Neuron (in vitro differentiated cells): ENCODE data around the gene MTCL3.
A peak's percentile ranks its signal among the peaks of the same experiment; 100 is the strongest.

Experiments
- H2AFZ ChIP-seq: one replicate; pipeline ENCODE4 v1.6.1; 2013; ENCODE audit warnings: low read depth, mild to moderate bottlenecking, inconsistent platforms, low read length, moderate library complexity
- H3K27me3 ChIP-seq: one replicate; pipeline ENCODE4 v1.6.1; 2013; ENCODE audit warnings: low read length; ENCODE audit not compliant: insufficient read depth
- H3K36me3 ChIP-seq: one replicate; pipeline ENCODE4 v1.6.1; 2013; ENCODE audit warnings: low read length; ENCODE audit not compliant: insufficient read depth
- H3K4me1 ChIP-seq: one replicate; pipeline ENCODE4 v1.6.1; 2013; ENCODE audit warnings: low read length; ENCODE audit not compliant: insufficient read depth
- H3K4me3 ChIP-seq: 2 replicates; pipeline ENCODE4 v1.5.1; 2013; ENCODE audit warnings: mild to moderate bottlenecking, low read length, moderate library complexity
- H3K9me3 ChIP-seq: one replicate; pipeline ENCODE4 v1.6.1; 2013; ENCODE audit warnings: low read length

The MTCL3 gene

GRCh38 chr6:127518710-127519468 is at the start of gene MTCL3:
MTCL3 (minus strand) TSS chr6:127519335.
- peak within 1 kb of the TSS; percentile 88 for H3K4me3 ChIP-seq
- H2AFZ ChIP-seq: peak within 1 kb of the TSS; percentile 27
- no peaks in the 10 kb centered on the region for H3K27me3 ChIP-seq
- H3K4me1 ChIP-seq: peaks cover 25% of the 10 kb centered on the region
- H3K36me3 ChIP-seq: peaks cover 19% of the 10 kb centered on the region
- H3K9me3 ChIP-seq: peaks cover 2% of the 10 kb centered on the region

GRCh38 chr6:127567476-127567875 is 48.3 kb upstream of the MTCL3 start:
- H2AFZ ChIP-seq: no peak overlapping the region
- no peak overlapping the region for H3K4me3 ChIP-seq
- no peaks in the 10 kb centered on the region for H3K36me3 ChIP-seq
- H3K4me1 ChIP-seq: no peaks in the 10 kb centered on the region
- H3K27me3 ChIP-seq: no peaks in the 10 kb centered on the region
- no peaks in the 10 kb centered on the region for H3K9me3 ChIP-seq

GRCh38 chr6:127566651-127567050 is 47.5 kb upstream of the MTCL3 start:
- H3K4me1 ChIP-seq: no peaks in the 10 kb centered on the region
- no peak overlapping the region for H2AFZ ChIP-seq
- no peaks in the 10 kb centered on the region for H3K9me3 ChIP-seq
- H3K36me3 ChIP-seq: no peaks in the 10 kb centered on the region
- H3K27me3 ChIP-seq: no peaks in the 10 kb centered on the region
- no peak overlapping the region for H3K4me3 ChIP-seq

GRCh38 chr6:127566119-127566518 is 47.0 kb upstream of the MTCL3 start:
- no peaks in the 10 kb centered on the region for H3K4me1 ChIP-seq
- H2AFZ ChIP-seq: no peak overlapping the region
- no peaks in the 10 kb centered on the region for H3K36me3 ChIP-seq
- H3K4me3 ChIP-seq: no peak overlapping the region
- no peaks in the 10 kb centered on the region for H3K27me3 ChIP-seq
- no peaks in the 10 kb centered on the region for H3K9me3 ChIP-seq

GRCh38 chr6:127564761-127565160 is 45.6 kb upstream of the MTCL3 start:
- Histone ChIP-seq H3K9me3 (no peaks in the 10 kb centered on the region), H3K4me3 (no peak overlapping the region), H3K27me3 (no peaks in the 10 kb centered on the region), H3K4me1 (no peaks in the 10 kb centered on the region), H2AFZ (no peak overlapping the region), H3K36me3 (no peaks in the 10 kb centered on the region)

- H3K4me1 ChIP-seq: no peaks in the 10 kb centered on the region
- H3K36me3 ChIP-seq: no peaks in the 10 kb centered on the region
- H3K9me3 ChIP-seq: no peaks in the 10 kb centered on the region
- H3K4me3 ChIP-seq: no peak overlapping the region
- no peak overlapping the region for H2AFZ ChIP-seq
- no peaks in the 10 kb centered on the region for H3K27me3 ChIP-seq
These were observed 42.5 kb upstream of the MTCL3 start for GRCh38 chr6:127561660-127562059.

- Histone ChIP-seq H3K9me3 (no peaks in the 10 kb centered on the region), H3K27me3 (no peaks in the 10 kb centered on the region), H3K4me3 (no peak overlapping the region), H3K36me3 (no peaks in the 10 kb centered on the region), H3K4me1 (no peaks in the 10 kb centered on the region), H2AFZ (no peak overlapping the region)
These were observed 35.4 kb upstream of the MTCL3 start for GRCh38 chr6:127554435-127555006.

GRCh38 chr6:127550403-127550802 is 31.3 kb upstream of the MTCL3 start:
- Histone ChIP-seq H3K4me1 (no peaks in the 10 kb centered on the region), H3K36me3 (no peaks in the 10 kb centered on the region), H3K9me3 (no peaks in the 10 kb centered on the region), H2AFZ (no peak overlapping the region), H3K27me3 (no peaks in the 10 kb centered on the region), H3K4me3 (no peak overlapping the region)

- no peaks in the 10 kb centered on the region for H3K4me1 ChIP-seq
- no peaks in the 10 kb centered on the region for H3K9me3 ChIP-seq
- H2AFZ ChIP-seq: no peak overlapping the region
- H3K36me3 ChIP-seq: no peaks in the 10 kb centered on the region
- no peaks in the 10 kb centered on the region for H3K27me3 ChIP-seq
- H3K4me3 ChIP-seq: no peak overlapping the region
These were observed 28.9 kb upstream of the MTCL3 start for GRCh38 chr6:127547904-127548649.

GRCh38 chr6:127547215-127547614 is 28.1 kb upstream of the MTCL3 start:
- Histone ChIP-seq H3K4me1 (no peaks in the 10 kb centered on the region), H3K9me3 (no peaks in the 10 kb centered on the region), H3K27me3 (no peaks in the 10 kb centered on the region), H3K36me3 (no peaks in the 10 kb centered on the region), H2AFZ (no peak overlapping the region), H3K4me3 (no peak overlapping the region)

GRCh38 chr6:127539272-127539671 is 20.1 kb upstream of the MTCL3 start:
- Histone ChIP-seq H2AFZ (no peak overlapping the region), H3K27me3 (no peaks in the 10 kb centered on the region), H3K36me3 (no peaks in the 10 kb centered on the region), H3K9me3 (no peaks in the 10 kb centered on the region), H3K4me1 (no peaks in the 10 kb centered on the region), H3K4me3 (no peak overlapping the region)

GRCh38 chr6:127538750-127539264 is 19.7 kb upstream of the MTCL3 start:
- Histone ChIP-seq H3K27me3 (no peaks in the 10 kb centered on the region), H2AFZ (no peak overlapping the region), H3K36me3 (no peaks in the 10 kb centered on the region), H3K4me3 (no peak overlapping the region), H3K4me1 (no peaks in the 10 kb centered on the region), H3K9me3 (no peaks in the 10 kb centered on the region)

- no peak overlapping the region for H2AFZ ChIP-seq
- H3K27me3 ChIP-seq: no peaks in the 10 kb centered on the region
- H3K36me3 ChIP-seq: no peaks in the 10 kb centered on the region
- H3K4me1 ChIP-seq: no peaks in the 10 kb centered on the region
- no peak overlapping the region for H3K4me3 ChIP-seq
- no peaks in the 10 kb centered on the region for H3K9me3 ChIP-seq
These were observed 14.6 kb upstream of the MTCL3 start for GRCh38 chr6:127533736-127534135.
